Erythroblast (primary cell): ENCODE results near the gene DHRS7B.
"Not testable (repeated sequence)": the region's sequence is repeated elsewhere in the genome, so short reads cannot be mapped to it uniquely, and the experiment has no call there.

Source experiments
- DNase-seq, 2 experiments: peaks; one replicate each; lab custom pipeline; 2025; lab: John Stamatoyannopoulos, UW
- GATA1 ChIP-seq: IDR thresholded peaks from 2 replicates; pipeline ENCODE4 v1.6.1; 2011; ENCODE audit warnings: low read depth, mild to moderate bottlenecking, control low read depth, low read length, moderate library complexity
- POLR2A ChIP-seq: IDR thresholded peaks from 2 replicates; pipeline ENCODE4 v1.6.1; 2011; ENCODE audit warnings: mild to moderate bottlenecking, low read length

Gene DHRS7B

DNA sequence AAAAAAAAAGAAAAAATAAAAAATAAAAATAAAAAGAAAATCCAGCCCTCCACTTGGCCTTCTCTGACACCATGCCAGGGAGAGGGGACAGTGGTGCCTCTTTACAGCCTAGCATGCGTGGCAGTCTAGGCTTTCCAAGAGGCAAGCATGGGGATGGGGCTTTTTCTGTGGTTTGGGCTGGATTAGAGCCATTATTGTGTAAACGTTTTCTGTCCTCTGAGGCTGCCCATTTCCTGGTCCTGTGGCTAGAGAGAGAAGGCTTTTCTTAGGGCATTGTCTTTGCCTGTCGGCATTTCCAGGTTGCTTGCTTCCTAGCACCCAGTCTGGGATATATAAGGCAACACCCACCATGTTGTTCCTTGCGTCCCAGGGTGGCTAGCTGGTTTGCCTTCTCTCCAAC is 2.7 kb upstream of the DHRS7B start:
- TF ChIP-seq GATA1 (no peak), POLR2A (no peak)
- DNase-seq = no peak

DNA sequence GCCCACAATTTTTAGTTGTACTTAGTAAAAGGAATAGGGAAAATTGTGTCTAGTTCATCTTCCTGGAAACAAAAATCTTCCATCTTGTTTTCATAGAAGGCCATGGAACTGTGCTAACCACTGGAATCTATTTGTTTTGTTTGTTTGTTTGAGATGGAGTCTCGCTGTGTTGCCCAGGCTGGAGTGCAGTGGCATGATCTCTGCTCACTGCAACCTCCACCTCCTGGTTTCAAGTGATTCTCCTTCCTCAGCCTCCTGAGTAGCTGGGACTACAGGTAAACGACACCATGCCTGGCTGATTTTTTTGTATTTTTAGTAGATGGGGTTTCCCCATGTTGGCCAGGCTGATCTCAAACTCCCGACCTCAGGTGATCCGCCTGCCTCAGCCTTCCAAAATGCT is 2.2 kb upstream of the DHRS7B start:
- DNase-seq = not testable (repeated sequence)

DNA sequence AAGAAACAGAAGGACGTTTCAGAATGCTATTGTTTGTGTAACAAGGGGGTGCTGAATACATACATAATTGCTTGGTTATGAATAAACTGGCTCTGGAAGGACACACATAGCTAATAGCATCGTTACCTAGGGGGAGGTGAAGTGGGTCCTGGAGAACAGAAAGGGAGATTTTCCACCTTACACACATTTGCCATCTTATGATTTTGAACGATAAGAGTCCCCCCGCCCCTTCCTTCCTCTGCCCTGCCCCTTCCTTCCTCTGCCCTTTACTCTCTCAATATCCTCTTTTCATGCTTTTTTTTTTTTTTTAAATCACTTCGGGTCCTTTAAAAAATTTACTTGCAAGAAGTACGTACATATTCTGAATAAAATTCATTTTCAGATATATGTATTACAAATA is 902 bp upstream of the DHRS7B start:
- DNase-seq = peak; percentile 10 to 11
- TF ChIP-seq POLR2A (no peak), GATA1 (no peak)

DNA sequence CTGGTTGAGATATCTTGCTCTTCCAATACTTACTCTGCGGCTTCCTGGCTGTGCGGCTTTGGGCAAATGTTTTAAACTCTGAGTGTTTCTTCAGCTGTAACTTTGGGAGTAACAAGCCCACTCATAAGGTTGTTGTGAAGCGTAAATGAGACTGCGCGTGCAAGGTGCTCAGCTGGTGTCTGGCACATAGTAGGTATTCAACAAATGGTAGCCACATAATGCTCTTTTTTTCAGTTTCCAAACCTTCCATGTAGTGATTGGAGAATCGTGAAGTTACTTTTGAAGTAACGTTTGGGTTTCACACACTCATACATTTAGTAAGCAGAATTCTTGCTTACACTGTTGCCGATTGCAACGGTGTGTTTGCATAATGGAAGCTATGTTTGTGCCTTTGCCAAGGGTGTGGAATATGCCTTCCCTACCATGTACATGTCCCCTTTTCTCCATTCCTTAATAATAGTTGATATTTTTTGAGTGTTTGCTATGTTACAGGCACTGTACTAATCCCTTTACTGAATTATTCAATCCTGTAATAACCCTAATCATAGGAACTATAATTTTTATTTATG is 829 bp downstream of the DHRS7B start:
- TF ChIP-seq GATA1 = no peak
- no peak for TF ChIP-seq POLR2A
- DNase-seq = peak in 1 of 2 experiments; percentile 67

DNA sequence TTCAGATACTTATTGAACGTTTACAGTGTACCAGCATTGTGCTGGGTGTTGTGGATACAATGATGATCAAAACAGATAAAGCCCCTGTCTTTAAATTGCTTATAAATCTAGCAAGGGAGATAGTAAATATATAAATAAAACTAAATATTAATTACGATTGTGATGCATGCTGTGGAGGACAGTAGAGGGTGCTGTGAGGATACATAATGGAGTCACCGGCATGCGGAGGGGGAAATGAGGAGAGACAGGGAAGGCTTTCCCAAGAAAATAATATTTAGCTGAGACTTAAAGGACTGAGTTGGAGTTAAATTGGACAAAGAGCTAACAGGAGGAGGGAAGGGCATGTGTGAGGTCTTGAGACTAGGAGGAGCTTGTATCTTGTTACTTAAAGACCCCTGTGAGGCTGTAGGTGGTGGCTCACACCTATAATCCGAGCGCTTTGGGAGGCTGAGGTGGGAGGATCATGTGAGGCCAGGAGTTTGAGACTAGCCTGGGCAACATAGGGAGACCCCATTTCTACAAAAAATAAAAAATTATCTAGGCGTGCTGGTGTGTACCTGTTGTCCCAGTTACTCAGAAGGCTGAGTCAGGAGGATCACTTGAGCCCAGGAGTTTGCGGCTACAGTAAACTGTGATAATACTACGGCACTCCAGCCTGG is 2.4 kb downstream of the DHRS7B start:
- peak; percentile 14 to 16 for DNase-seq
- TF ChIP-seq POLR2A = no peak
- no peak for TF ChIP-seq GATA1

DNA sequence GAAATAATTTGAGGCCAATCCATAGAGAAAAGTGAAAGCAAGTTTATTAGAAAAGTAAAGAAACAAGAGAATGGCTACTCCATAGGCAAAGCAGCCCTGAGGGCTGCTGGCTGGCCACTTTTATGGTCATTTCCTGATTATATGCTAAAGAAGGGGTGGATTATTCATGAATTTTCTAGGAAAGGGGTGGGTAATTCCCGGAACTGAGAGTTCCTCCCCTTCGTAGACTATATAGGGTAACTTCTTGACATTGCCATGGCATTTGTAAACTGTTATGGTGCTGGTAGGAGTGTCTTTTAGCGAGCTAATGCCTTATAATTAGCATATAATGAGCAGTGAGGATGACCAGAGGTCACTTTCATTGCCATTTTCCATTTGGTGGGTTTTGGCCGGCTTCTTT is 4.4 kb downstream of the DHRS7B start:
- DNase-seq = peak; percentile 33 to 49
- TF ChIP-seq POLR2A (no peak), GATA1 (no peak)

DNA sequence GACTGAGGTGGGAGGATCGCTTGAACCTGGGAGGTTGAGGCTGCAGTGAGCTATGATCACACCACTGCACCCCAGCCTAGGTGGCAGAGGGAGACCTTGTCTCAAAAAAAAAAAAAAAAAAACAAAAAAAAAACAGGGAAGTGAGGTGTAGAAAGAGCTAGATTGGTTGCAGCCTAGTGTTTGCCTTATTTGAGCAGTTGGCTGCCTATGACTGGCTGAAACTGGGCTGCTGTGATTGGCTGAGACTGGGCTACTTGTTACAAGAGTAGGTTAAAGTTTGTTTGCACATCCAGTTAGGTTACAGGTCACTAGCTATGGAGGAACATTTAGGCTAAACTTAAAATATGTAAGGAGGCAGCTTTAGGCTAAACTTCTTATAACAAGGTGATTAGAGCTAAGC is 5.7 kb downstream of the DHRS7B start:
- TF ChIP-seq POLR2A (no peak), GATA1 (no peak)
- no peak for DNase-seq

DNA sequence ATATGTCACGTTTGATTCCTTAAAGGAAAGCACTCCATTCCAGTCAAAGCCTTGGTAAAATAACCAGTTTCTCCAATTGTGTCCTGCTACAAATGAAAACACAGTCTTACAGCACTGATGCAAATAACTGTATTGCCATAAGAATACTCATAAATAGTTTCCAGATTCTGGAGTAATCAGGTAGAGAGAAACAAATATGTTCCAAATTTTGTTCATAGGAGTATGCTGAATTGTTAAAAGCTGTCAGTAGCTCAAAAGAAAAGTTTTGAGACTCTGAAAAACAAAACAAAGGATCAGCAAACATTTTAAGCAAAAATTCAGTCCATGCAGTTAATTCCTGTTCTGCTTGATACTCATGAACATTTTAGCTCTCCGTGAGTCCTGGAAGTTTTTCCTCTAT is 7.8 kb downstream of the DHRS7B start:
- no peak for TF ChIP-seq POLR2A
- TF ChIP-seq GATA1 = no peak
- no peak for DNase-seq

DNA sequence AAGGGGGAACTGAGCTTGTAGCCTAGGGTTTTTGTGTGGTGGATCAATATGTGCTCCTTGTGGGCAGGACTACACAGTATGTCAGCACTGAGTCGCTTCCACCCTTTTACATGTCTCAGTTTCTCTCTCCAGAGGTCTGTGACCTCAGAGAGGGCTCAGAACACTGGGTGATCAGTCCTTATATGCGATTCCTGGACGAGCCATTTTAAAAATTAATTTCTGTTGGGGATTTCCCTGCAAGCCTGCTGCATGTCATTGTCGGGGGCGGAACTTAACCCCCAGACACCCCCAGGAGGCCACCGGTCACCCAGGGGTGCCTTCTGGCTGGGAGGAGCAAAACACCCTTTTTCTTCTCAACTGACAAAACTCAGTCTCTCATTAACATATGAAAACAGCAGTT is 14.1 kb downstream of the DHRS7B start:
- no peak for DNase-seq

DNA sequence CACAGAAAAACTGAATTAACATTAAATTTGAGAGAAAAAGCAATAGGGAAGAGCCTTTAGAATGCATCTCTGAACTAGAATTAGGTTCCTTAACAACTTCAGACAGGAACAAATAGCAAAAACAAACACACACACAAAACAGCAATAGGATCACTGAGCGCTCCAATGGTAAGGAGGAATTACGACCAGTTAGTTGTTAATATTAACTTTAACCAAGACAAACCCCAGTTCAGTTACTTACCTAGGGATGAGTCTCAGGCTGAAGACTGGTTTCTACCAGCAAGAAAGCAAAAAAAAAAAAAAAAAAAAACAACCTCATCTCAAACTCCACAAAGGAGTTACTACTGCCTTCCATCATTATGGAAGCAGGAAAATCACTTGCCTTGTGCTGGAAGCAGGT is 14.6 kb downstream of the DHRS7B start:
- DNase-seq = no peak
- TF ChIP-seq POLR2A (no peak), GATA1 (no peak)

More for the DNA sequence above, 14.1 kb downstream of the DHRS7B start:
- TF ChIP-seq POLR2A (no peak), GATA1 (no peak)

DNA sequence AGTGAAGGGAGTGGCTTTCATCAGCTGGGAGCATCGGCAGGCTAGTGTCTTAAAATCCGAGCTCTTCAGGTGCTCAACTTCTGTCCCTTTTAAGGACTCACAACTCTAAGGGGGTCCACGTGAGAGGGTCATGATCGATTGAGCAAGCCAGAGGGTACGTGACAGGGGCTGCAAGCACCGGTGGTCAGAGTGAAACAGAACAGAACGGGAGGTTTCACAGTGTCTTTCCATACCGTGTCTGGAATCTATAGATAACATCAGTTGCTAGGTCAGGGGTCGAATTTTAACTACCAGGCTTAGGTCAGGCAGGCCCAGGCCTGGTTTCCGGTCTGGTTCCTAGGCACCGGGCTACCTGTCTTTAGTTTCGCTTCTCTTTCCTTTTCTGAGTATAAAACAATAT is 15.3 kb downstream of the DHRS7B start:
- not testable (repeated sequence) for DNase-seq

DNA sequence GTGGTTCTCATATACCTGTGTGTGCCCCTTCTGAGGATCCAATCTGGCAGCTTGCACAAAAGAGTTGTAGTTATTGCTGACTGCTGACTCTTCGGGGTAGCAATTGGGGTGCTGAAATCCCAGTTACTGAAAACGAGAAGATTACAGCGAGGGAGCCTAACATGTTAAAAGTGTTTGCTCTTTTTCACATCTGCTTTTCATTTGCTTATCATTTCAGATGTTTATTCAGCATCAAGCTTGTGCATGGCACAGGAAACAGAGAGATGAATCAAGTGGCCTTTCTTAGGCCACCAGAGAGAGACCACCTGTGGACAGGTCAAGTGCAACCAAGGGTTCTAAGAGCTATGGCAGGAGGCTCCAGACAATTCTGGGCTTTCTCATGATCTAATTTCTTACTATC is 16.9 kb downstream of the DHRS7B start:
- TF ChIP-seq POLR2A (no peak), GATA1 (no peak)
- no peak for DNase-seq

DNA sequence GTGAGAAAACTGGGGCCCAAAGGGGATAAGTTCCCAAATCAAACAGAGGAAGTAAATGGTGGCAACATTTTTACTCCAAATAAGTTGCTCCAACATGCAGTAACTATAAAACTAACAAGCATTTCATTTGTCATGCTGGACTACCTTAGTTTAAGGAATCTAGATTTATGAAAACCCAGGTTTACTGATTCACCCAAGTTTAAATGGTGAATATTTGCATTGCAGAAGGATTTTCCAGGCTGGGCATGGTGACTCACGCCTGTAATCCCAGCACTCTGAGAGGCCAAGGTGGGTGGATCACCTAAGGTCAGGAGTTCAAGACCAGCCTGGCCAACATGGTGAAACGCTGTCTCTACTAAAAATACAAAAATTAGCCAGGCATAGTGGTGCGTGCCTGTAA is 17.5 kb downstream of the DHRS7B start:
- not testable (repeated sequence) for DNase-seq

DNA sequence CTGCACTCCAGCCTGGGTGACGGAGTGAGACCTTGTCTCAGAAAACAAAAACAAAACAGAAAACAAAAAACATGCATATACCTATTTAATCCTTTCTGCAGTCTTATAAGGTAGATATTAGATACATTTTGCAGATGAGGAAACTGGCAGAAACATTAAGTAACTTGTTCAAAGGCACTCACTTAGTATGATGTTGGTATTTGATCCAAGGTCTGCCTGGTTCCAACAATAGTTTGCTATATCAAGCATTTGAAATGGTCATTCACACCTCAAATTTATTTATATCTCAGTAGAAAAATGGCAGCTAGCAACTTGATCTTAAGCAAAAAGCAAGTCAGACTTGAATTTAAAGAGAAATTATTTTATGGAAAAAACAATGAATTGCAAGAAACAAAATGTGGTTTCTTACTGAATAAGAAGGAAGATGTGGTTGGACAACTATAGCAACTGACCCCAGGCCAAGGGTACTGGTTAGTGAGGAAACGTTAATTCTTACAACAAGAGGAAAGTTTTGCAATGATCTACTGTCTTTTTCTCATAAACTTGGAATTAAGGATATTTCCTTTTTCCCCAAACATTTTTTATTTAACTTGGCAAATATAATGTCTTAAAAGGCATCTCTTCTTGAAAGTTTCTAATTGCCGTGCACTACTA is 19.7 kb downstream of the DHRS7B start:
- TF ChIP-seq GATA1 (no peak), POLR2A (no peak)
- DNase-seq = no peak

DNA sequence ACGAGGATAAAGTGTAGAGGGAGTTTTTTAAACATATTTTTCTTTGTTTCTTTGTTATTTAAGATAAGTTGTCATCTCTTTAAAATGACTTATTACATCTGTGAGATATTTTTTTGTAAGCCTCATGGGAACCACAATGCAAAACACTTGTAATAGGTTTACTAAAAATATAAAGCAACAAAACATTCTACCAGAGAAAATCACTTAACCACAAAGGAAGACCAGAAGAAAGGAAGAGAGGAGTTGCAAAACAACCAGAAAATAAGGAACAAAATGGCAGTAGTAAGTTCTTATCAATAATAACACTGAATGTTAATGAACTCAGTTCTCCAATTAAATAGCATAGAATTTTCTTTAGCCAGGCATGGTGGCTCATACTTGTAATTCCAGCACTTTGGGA is 22.9 kb downstream of the DHRS7B start:
- TF ChIP-seq GATA1 (no peak), POLR2A (no peak)
- no peak for DNase-seq
